Measurements from ENCODE around the gene CHAC2. TPM values are rescaled to one million over a fixed set of nuclear protein-coding genes. Genes with fewer than 3 reads are reported as not detected.

CHAC2 gene
- total RNA-seq, 1 donor from 2014 or later = 3.8 TPM

Other genes starting within 250 kb of the CHAC2 start
- gene ASB3, start 19.1 kb downstream of the CHAC2 start, total RNA-seq = 15.4 and 17.6 TPM in 2 replicates
- gene ERLEC1, start 19.2 kb downstream of the CHAC2 start, total RNA-seq = 57.4 and 89.5 TPM in 2 replicates
- gene GPR75, start 92.2 kb downstream of the CHAC2 start, total RNA-seq = 0.68 and 2.9 TPM in 2 replicates
- 37.2 and 49.1 TPM in 2 replicates for gene PSME4, start 203.2 kb downstream of the CHAC2 start, total RNA-seq